Islet of Langerhans (tissue), 1 donor: Measurements from ENCODE around the gene PITHD1.
"Not testable (repeated sequence)": the region's sequence is repeated elsewhere in the genome, so short reads cannot be mapped to it uniquely, and the experiment has no call there.

Source experiments
- FAIRE-seq: peaks from one replicate; lab custom pipeline; 2011; peaks lifted over from hg19 to GRCh38; lab: Jason Lieb, UNC

PITHD1 gene

GRCh38 chr1:23825762-23826522 lies 47.7 kb downstream of the PITHD1 start:
- no peak for FAIRE-seq

DNA sequence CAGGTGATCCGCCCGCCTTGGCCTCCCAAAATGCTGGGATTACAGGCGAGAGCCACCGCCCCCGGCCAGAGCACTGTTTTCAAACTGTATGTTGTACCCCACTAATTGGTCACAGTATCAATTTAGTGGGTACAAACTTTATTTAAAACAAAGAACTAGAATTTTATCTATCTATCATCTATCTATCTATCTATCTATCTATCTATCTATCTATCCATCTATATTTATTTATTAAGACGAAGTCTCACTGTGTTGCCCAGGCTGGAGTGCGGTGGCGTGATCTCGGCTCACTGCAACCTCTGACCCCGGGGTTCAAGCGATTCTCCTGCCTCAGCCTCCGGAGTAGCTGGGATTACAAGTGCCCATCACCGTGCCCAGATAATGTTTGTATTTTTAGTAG lies 48.4 kb downstream of the PITHD1 start:
- not testable (repeated sequence) for FAIRE-seq

DNA sequence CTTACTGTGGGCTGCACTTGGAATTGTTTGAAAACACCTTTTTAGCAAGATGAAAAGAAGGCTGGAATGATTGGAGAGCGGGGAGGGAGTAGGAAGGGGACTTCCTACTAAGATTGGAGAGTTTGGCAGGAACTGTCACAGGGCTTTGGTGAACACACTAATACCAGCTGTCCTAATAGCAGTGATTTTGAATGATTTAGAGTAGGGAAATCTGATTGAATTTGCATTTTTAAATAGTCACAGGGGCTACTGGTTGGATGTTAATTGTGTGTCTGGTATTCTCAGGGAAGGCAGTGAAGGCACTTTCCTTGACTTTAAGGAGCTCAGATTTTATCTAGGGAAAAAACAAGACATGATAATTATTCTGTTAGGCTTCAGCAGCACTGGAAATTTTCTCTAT lies 49.5 kb downstream of the PITHD1 start:
- no peak for FAIRE-seq

DNA sequence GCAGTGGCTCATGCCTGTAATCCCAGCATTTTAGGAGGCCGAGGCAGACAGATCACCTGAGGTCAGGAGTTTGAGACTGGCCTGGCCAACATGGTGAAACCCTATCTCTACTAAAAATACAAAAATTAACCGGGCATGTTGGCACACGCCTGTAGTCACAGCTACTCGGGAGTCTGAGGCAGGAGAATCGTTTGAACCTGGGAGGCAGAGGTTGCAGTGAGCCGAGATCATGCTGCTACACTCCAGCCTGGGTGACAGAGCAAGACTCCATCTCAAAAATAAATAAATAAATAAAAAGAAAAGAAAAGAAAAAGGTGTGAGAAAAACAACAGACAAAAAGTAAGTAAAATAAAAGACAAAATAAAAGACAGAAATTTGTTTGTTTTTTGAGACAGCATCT lies 55.9 kb downstream of the PITHD1 start:
- not testable (repeated sequence) for FAIRE-seq

- FAIRE-seq, result no peak
Measured at GRCh38 chr1:23836037-23836436, 57.8 kb downstream of the PITHD1 start.
